HPDE6-E6E7 (cell line): ENCODE results near the gene RHBDD2.
A peak's percentile ranks its signal among the peaks of the same experiment; 100 is the strongest.
"Not testable (repeated sequence)": the region's sequence is repeated elsewhere in the genome, so short reads cannot be mapped to it uniquely, and the experiment has no call there.

Experiments used
- DNase-seq: peaks from one replicate; pipeline ENCODE4 v3.0.0; 2011; ENCODE audit warnings: missing footprints; ENCODE audit errors: extremely low spot score

The RHBDD2 gene

DNA sequence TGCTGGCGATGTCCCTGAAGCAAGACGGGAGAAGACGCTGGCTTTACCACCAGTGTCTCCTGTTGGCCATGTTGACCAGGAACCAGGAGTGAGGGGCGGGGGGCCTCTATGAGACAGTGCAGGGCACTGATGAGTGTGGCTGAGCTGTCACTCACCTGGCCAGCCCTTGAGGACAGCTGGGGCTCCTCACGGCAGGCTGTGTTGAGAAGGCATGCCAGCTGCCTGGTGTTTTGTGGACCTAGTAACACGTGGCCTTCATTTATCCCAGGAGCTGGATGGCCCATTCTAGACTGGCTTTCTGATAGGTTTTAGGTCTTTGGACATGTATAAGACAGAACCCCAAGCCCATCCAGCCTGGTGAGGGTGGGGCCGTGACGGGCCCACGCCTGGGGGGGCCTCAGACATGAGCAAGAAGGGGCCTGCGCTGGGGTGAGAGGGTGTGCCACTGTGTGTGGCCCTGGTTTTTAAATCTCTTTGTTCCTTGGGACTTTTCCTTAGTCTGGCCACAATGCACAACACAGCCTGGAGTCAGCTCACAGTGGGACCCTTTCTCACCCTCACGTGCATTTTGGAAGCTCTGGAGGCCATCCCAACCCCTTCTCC is 10.5 kb downstream of the RHBDD2 start:
- no peak for DNase-seq

DNA sequence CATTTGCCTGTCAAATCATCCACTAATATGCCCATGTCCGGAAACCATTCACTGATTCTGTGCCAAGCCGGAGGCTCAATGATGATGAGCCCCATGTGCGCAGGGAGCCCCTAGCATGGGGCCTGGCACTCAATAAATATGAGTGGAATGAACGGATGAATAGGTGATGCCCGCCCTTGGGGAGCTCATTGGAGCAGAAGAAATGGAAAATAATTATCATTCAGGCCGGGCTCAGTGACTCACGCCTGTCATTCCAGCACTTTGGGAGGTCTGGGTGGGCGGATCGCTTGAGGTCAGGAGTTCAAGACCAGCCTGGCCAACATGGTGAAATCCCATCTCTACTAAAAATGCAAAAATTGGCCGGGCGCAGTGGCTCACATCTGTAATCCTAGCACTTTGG is 11.0 kb downstream of the RHBDD2 start:
- no peak for DNase-seq

DNA sequence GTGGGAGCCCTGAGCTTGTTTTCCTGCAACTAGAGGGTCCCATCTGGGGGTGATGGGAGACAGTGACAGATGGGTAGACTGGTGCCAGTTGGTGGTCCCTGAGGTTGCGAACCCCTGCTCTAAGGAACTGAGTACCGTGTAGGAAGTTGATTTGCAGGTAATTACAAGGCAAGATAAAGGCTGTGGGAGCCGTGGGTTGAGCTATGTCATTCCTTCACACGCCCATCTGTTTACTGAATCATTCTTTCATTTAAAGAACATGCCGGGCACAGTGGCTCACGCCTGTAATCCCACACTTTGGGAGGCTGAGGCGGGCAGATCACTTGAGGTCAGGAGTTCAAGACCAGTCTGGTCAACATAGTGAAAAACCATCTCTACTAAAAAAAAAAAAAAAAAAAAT is 12.4 kb downstream of the RHBDD2 start:
- not testable (repeated sequence) for DNase-seq

DNA sequence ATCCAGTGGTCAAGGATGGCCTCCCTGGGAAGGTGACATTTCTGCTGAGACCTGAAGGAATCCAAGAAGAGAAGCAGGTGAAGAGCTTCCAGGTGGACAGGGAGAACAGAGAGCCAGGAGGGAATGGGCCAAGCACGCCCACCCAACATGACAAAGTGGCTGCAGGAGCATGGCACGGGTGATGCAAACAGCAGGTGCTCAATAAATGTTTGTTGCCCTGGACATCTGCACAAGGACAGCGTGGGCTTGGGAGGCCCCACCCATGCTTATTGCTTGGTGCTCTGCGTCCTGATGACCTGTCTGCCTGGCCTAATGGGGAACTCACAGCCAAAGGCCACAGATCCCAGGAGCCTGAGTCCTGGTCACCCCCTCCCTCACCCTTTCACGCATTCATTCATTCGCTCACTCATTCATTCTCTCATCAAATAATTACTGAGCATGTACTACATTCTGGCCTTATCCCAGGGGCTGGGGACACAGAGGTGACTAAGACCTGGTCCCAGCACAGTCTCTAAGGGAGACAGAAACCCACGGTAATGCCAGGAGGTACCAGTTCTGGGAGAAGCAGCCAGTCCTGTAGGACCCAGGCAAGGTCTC is 13.1 kb downstream of the RHBDD2 start:
- DNase-seq = no peak

DNA sequence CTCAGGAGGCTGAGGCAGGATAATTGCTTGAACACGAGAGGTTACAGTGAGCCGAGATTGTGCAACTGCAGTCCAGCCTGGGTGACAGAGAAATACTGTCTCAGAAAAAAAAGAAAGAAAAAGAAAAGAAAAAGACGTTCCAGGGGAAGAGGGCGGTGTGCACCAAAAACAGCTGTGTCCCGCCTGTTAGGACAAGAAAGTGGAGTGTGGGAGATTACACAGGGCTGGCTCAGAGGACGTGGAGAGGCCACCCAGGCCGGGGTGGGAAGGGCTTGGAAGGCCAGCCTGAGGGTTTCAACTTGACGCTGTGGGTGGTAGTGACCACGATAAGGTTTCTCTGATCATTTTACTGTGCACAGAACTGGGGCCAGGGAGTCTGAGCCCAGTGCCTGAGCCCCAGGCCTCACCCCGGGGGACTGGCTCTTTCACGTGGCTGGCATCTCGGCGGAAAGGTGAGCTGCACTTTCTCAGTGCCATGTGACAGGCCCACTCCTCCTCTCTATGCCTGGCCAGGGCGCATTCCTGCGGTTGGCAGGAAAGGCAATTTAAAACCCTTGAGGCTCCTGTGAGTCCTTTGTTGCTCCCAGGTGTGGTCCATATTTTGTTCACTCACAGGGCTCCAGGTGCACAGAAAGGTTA is 13.9 kb downstream of the RHBDD2 start:
- DNase-seq = peak; percentile 55

DNA sequence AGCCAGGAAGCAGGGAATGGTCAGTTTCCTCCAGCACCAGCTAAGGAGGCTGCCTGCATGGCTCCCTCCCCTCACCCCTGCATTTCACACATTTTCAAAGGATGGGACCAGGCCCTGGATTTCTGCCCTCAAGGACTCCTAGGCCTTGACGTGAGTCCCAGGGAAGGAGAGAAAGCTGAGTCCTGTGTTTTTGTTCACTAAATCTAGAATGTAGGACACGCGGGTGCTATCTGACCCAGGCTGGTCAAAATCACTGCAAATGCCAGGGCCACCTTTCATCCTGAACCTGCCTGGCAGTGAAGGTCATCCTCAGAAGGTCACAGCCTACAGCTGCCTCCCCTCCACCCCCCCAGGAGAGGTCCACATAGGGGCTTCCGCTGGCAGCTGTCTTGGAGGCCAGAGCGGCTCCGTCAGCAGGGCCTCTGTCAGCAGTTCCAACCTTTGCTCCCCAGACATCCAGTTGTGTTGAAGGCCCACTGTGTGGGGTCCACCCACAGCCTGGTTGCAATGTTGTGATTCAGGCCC is 18.0 kb downstream of the RHBDD2 start:
- DNase-seq = no peak

DNA sequence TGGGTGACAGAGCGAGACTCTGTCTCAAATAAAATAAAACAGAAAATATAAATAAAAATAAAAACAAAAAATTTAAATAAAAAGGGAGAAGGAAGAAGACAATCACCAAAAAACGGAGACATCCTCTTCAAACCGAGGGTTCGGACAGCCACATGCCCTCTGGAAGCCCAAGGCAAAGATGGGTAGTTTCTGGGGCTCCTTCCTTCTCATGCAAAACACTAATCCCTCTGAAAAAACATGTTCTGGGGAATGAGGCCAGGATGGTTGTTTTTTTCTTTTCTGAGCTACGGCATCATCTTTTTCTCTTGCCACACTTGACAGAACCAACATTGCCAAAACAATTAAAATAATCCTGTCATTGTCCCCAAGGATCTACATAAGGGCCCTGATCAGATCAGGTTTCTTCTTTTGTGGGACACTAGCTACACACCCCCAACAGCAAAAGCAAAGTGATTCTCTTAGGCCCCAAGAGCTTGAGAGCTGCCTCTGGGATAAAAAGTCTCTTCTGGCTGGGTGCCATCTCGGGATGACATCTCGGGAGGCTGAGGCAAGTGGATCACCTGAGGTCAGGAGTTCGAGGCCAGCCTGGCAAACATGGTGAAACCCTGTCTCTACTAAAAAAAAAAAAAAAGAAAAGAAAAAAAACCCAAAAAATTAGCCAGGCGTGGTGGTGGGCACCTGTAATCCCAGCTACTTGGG is 21.9 kb downstream of the RHBDD2 start:
- no peak for DNase-seq

DNA sequence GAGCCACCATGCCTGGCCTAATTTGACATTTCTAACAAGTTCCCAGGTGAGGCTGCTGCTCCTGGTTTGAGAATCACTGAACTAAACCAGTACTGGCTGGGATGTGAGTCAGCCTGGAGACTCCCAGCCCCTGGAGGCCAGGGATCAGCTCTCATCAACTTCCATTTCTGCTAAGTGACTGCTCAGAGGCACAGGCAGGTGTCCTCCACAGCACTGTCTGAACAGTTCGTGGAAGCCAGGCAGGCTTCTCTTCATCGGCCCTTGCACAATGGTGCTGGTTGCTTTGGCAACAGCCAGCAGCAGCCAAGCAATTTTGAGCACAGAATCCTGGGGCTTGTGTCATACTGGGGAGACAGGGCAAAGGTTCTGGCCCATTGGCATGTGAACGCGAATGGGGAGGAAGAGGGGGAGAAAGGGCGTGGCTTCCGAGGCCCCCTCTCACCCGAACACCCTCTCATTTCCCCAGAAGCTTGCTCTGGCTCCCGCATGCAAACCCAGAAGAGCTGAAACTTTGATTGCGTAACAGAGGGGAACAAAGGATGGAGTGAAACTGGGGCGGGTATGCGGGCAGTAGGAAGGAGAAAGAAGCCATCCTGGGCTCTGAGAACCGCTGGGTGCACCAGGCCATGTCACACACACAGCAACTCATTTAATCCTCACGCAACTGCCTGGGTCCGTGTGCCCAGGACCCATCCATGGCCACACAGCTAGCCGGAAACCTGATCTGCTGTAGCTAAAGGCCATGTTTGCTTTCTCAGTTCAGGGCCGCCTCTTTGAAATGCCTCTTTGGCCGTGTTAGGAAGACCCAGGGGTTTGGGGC is 27.2 kb downstream of the RHBDD2 start:
- peak; percentile 79 for DNase-seq

DNA sequence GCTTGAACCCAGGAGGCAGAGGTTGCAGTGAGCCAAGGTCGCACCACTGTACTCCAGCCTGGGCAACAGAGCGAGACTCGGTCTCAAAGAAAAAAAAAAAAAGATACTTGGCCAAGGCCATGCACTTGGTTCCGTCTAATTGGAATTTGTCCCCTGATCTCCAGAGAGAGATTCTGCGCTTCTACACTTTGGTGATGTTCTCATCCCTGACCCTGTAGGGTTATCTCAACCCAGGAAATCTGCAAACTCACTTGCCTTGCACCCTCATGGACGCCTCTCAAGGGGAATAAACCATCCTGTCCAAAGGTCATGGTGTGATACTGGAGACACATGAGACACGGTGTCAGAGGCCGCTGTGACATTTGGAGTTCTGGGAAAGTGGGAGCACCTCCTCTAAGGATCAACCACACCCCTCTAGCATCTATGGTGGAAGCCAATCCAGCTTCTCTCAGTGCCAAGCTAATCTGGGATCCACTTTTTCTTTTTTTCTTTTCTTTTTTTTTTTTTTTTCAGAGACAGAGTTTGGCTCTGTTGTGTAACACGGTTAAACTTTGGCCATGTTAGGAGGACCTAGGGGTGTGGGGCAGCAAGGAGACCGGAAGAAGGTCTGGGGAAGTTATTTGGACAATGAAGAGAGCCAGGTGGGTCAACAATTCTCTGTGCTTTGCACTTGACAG is 28.3 kb downstream of the RHBDD2 start:
- DNase-seq = no peak

DNA sequence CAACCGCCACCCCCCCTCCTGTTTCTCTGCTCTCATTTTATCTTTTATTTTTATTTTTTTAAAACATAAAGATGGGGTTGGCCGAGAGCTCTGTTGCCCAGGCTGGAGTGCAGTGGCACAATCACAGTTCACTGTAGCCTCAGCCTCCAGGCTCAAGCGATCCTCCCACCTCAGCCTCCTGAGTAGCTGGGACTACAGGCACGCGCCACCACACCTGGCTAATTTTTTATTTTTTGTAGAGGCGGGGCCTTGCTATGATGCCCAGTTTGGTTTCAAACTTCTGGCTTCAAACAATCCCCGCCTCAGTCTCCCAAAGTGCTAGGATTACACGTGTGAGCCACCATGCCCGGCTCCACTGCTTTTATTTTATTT is 28.8 kb downstream of the RHBDD2 start:
- DNase-seq = not testable (repeated sequence)

DNA sequence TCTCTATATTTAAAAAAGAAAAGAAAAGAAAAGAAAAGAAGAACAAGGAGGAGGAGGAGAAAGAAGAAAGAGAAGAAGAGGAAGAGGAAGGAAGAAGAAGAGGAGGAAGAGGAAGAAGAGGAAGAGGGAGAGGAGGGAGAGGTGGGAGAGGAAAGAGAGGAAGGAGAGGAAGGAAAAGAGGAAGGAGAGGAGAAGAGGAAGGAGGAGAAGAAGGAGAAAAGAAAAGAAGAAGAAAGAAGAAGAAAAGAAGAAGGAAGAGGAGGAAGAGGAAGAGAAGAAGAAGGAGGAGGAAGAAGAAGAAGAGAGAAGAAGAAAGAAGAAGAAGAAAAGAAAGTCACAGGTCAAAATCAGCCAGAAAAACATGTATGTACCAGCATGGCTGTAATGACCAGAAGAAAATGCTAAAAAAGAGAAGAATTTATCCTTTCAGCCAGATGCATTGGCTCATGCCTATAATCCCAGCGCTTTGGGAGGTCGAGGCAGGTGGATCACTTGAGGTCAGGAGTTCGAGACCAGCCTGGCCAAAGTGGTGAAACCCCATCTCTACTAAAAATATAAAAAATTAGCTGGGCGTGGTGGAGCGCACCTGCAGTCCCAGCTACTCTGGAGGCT is 30.8 kb downstream of the RHBDD2 start:
- no peak for DNase-seq

DNA sequence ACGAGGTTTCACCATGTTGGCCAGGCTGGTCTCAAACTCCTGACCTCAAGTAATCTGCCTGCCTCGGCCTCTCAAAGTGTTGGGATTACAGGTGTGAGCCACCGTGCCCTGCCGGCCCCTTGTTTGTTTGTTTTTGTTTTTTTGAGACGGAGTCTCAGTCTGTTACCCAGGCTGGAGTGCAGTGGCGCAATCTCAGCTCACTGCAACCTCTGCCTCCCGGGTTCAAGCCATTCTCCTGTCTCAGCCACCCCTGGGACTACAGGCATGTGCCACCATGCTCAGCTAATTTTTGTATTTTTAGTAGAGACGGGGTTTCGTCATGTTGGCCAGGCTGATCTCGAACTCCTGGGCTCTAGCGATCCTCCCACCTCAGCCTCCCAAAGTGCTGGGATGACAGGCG is 32.4 kb downstream of the RHBDD2 start:
- not testable (repeated sequence) for DNase-seq

DNA sequence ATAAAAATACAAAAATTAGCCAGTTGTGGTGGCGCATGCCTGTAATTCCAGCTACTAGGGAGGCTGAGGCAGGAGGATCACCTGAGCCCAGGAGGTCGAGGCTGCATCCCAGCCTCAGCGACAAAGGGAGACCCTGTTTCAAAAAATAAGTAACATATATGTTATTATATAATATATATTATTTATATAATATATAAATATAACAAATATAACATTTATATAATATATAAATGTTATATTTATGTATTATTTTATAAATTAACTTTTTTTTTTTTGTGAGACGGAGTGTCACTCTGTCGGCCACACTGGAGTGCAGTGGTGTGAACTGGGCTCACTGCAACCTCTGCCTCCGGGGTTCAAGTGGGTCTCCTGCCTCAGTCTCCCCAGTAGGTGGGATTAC is 34.6 kb downstream of the RHBDD2 start:
- DNase-seq = no peak

DNA sequence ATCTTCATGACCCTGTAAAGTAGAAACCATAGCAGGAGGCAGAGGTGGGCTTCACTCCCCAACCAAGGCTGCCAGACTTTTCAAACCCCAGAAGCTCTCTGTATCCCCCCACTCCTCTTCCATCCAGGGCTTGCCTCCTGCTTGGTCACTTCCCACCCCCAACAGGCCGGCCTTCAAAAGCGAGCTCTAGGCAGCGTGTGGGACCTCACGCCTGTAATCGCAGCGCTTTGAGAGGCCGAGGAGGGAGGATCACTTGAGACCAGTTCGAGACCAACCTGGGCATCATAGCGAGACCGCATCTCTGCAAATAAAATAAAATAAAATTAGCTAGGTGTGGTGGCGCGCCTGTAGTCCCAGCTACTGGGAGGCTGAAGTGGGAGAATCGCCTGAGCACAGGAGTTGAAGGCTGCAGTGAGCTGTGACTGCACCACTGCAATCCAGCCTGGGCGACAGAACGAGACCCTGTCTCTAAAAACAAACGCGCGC is 35.4 kb downstream of the RHBDD2 start:
- no peak for DNase-seq

DNA sequence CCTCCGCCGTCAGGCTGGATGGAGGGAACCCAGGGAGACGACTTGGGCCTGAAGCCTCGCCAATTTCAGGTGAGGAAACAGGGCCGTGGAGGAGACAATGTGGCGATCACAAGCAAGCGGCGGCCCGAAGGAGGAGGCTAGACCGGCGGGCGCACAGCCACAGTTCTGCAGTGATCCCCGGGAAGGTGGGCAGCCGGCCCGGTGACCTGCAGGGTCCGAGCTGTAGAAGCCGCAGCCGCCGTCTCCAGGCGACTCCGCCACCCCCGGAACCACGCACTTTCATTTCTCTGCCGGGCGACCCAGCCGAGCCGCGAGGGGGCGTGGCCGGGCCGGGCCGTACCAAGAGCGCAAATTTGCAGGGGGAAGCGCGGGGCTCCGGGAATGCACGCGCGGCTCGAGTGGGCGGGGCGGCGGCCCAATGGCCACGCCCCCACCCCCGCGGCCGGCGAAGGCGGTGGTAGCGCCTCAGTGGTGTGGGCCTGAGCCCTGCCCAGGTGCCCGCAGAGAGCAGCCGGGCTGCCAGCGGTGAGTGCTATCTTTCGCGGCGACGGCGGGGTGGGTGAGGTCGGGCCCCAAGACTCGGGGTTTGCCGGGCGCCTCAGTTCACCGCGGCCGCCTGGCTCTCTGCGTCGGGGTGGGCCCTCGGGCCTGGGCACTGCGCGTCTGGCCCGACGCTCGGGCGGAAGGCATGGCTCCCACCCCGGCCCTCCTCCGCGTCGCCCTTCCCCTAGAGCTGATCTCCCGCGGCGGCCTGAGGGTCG is 36.0 kb downstream of the RHBDD2 start, which contains the start of gene POR:
Gene POR, plus strand, starts transcription at position 501 of the 761 bp plus-strand sequence. CDS start 38,847 bp downstream, outside the sequence.
- DNase-seq = peak; percentile 93

DNA sequence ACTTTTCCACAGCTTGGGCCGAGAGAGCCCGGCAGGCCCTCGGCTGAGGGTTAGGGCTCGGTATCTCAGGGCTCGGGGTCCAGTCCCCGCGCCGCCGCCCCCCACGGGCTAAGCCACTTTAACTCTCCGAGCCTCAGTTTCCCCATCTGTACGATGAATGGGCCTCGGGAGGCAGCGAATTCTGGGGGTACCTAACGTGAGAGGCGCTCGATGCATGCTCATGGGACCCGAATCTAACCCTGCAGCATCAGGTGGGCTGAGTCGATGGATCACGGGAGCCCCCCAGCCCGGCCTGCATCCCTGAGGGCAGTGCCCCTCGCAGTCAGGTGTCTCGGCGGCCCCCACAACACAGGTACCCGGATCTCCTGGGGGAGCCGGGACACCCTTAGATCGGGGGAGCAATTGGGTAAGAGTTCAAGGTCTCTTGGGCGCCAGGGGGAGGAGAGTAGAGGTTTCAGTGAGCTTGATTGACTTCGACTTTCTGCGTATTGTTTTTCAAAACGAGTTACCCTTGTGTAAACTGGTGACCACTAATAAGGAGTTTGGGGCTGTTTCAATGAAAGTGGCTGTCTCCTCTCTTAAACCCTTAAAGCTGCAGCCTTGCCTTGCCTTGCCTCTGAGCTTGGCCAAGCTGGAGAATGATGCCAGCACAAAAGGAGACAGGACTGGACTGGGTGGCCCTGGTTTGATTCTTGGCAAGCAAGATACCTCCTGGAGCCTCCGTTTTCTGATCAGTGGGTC is 36.8 kb downstream of the RHBDD2 start:
- DNase-seq = no peak

DNA sequence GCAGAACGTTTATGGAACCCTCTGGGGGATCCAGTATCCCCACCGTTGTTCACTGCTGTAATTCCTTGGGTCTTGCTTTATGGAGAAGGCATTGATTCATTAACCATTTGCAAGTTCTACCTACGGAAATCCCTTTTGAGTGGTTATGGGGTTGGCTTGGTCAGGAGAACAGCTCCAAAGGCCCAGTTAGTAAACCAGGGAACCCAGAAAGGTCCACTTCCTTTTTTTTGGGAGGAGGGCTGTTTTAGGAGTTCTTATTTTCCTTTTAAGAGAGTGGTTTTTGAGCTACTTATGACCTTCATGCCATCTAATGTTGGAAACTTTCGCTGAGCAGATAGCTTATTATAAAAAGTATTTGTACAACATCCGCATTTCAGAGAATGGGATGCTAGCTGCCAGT is 37.4 kb downstream of the RHBDD2 start:
- DNase-seq = no peak

DNA sequence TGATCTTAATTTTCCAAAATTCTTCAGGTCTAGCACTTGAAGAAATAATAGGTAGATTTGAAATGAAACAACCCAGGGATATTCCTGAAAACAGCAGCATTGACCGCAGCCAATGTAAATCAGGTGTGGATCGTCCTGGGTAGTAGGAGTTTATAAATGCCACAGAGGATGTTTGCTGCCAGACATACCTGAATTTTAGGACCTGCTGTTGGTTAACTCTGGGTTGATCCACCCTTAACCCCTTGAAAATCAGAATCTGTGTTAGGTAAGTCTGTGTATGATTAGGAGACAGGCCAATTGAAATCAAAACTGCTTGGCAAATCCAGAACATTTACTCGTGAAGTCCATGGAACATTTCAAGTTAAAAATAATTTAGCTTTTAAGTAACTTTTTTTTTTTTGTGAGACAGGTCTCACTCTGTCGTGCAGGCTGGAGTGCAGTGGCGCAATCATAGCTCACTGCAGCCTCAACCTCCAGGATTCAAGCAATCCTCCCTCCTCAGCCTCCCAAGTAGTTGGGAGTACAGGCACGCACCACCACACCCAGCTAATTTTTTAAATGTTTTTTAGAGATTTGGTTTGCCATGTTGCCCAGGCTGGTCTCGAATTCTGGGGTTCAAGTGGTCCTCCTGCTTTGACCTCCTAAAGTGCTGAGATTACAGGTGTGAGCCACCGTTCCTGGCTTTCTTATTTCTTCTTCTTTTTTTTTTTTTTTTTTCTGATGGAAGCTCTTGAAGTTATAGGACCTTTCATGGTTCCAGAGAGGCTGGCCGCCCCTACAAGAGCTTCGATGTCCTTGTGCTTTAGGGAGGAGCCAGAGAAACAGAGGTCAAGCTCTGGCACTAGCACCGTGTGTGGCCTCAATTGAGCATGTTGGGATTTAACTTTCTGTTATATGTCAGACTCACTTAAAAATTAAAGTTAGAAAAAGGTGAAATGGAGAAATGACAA is 38.1 kb downstream of the RHBDD2 start:
- DNase-seq = no peak
